Measurements from ENCODE around the gene FIBP. TPM values are rescaled to one million over a fixed set of nuclear protein-coding genes. Genes with fewer than 3 reads are reported as not detected.

The FIBP gene
- total and polyA plus RNA-seq, 10 of the 15 experiments (the other 5 are each of a cell fraction or from before 2014, with no cell fraction given), result 65.1 to 182 (median 94.6) TPM

DNA sequence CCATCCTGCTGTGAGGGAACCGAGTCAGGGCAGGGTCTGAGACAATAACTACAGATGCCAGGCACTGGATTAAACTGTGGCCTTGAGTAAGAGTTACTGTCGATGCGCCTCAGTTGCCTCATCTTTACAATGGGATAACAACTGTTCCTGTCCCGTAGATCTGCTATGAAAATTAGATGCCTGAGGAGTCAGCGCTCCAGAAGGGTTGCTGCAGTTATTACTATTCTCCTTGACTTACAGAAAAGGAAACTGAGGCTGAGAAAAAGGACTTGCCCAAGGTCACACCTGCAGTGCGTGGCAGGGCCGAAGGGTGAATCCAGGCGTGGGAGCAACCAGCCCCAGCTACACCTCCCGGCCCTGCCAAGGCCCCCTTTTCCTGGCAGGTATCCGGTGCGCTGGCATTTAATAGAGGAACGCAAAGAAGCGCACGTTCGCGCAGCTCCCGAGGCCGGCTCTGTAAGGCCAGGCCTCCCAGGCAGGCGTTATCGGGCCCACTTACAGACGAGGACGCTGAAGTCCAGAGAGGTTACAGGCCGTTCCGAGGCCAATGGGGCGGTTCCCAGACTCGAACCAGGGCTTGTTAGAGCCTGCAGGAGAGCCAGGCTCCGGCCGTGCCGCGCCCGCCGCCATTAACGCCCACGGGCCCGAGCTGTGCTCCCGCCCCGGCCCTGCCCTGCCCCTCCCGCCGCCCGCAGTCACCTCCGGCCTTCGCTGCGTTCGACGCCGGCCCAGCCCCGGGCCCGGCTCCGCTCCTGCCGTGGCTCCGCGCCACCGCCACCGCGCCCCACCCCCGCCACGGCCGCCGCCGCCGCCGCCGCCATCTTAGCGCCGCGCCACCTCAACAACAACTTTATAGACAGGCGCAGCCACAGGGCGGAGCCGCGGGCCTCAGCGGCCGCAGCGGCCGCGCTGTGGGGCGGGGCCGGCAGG lies 30.2 kb upstream of the FIBP start, which contains the start of gene C11orf68 (continued):
- TF ChIP-seq EP300 (IDR thresholded peaks at IDR 0.05; ENCODE audit: borderline replicate concordance in 1 of 2, control insufficient read depth in 1 of 2, low read depth in 2 of 2, low read length in 2 of 2) (no peak), SUPT20H (IDR thresholded peaks at IDR 0.05; ENCODE audit: borderline replicate concordance, control insufficient read depth, low read depth, low read length) (no peak), MLLT1 (IDR thresholded peaks at IDR 0.05) (peak; percentile 46; the same call in 1 of the 2 replicates), SMAD5 (IDR thresholded peaks at IDR 0.05; ENCODE audit: low read depth) (no peak), JUND (IDR thresholded peaks at IDR 0.05; ENCODE audit: low read depth, low read length) (no peak), RELA (IDR thresholded peaks at IDR 0.05; ENCODE audit: borderline replicate concordance, partially characterized antibody) (peak; percentile 12), SIX5 (IDR thresholded peaks at IDR 0.05; ENCODE audit: low read depth, low read length, severe bottlenecking) (peak; percentile 6), SMARCA5 (IDR thresholded peaks at IDR 0.05) (no peak)
- TF ChIP-seq, protein P1, sequence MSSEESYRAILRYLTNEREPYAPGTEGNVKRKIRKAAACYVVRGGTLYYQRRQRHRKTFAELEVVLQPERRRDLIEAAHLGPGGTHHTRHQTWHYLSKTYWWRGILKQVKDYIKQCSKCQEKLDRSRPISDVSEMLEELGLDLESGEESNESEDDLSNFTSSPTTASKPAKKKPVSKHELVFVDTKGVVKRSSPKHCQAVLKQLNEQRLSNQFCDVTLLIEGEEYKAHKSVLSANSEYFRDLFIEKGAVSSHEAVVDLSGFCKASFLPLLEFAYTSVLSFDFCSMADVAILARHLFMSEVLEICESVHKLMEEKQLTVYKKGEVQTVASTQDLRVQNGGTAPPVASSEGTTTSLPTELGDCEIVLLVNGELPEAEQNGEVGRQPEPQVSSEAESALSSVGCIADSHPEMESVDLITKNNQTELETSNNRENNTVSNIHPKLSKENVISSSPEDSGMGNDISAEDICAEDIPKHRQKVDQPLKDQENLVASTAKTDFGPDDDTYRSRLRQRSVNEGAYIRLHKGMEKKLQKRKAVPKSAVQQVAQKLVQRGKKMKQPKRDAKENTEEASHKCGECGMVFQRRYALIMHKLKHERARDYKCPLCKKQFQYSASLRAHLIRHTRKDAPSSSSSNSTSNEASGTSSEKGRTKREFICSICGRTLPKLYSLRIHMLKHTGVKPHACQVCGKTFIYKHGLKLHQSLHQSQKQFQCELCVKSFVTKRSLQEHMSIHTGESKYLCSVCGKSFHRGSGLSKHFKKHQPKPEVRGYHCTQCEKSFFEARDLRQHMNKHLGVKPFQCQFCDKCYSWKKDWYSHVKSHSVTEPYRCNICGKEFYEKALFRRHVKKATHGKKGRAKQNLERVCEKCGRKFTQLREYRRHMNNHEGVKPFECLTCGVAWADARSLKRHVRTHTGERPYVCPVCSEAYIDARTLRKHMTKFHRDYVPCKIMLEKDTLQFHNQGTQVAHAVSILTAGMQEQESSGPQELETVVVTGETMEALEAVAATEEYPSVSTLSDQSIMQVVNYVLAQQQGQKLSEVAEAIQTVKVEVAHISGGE (CRISPR knock-in tag; IDR thresholded peaks at IDR 0.05), result no peak
- TF ChIP-seq, protein P2, sequence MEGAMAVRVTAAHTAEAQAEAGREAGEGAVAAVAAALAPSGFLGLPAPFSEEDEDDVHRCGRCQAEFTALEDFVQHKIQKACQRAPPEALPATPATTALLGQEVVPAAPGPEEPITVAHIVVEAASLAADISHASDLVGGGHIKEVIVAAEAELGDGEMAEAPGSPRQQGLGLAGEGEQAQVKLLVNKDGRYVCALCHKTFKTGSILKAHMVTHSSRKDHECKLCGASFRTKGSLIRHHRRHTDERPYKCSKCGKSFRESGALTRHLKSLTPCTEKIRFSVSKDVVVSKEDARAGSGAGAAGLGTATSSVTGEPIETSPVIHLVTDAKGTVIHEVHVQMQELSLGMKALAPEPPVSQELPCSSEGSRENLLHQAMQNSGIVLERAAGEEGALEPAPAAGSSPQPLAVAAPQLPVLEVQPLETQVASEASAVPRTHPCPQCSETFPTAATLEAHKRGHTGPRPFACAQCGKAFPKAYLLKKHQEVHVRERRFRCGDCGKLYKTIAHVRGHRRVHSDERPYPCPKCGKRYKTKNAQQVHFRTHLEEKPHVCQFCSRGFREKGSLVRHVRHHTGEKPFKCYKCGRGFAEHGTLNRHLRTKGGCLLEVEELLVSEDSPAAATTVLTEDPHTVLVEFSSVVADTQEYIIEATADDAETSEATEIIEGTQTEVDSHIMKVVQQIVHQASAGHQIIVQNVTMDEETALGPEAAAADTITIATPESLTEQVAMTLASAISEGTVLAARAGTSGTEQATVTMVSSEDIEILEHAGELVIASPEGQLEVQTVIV (IDR thresholded peaks at IDR 0.05; ENCODE audit: borderline replicate concordance, partially characterized antibody), result no peak
- TF ChIP-seq, protein P3, sequence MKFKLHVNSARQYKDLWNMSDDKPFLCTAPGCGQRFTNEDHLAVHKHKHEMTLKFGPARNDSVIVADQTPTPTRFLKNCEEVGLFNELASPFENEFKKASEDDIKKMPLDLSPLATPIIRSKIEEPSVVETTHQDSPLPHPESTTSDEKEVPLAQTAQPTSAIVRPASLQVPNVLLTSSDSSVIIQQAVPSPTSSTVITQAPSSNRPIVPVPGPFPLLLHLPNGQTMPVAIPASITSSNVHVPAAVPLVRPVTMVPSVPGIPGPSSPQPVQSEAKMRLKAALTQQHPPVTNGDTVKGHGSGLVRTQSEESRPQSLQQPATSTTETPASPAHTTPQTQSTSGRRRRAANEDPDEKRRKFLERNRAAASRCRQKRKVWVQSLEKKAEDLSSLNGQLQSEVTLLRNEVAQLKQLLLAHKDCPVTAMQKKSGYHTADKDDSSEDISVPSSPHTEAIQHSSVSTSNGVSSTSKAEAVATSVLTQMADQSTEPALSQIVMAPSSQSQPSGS (IDR thresholded peaks at IDR 0.05; ENCODE audit: low read length), result no peak
- TF ChIP-seq, protein P4, sequence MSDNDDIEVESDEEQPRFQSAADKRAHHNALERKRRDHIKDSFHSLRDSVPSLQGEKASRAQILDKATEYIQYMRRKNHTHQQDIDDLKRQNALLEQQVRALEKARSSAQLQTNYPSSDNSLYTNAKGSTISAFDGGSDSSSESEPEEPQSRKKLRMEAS (IDR thresholded peaks at IDR 0.05; ENCODE audit: low read depth, low read length), result no peak
- TF ChIP-seq, protein P5, sequence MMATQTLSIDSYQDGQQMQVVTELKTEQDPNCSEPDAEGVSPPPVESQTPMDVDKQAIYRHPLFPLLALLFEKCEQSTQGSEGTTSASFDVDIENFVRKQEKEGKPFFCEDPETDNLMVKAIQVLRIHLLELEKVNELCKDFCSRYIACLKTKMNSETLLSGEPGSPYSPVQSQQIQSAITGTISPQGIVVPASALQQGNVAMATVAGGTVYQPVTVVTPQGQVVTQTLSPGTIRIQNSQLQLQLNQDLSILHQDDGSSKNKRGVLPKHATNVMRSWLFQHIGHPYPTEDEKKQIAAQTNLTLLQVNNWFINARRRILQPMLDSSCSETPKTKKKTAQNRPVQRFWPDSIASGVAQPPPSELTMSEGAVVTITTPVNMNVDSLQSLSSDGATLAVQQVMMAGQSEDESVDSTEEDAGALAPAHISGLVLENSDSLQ (IDR thresholded peaks at IDR 0.05), result no peak

All from GM12878 (cell line).